Chondrocyte (in vitro differentiated cells): Measurements from ENCODE around the gene RNF38. TPM values are rescaled to one million over a fixed set of nuclear protein-coding genes. Genes with fewer than 3 reads are reported as not detected.

ENCODE experiments used
- DNase-seq: peaks from one replicate; pipeline ENCODE4 v3.0.0; 2021; ENCODE audit warnings: mixed read lengths, low spot score
- H3K27ac Mint-ChIP-seq: one replicate; pipeline ENCODE4 v1.8.0; 2021; ENCODE audit warnings: mild to moderate bottlenecking, moderate library complexity, mixed read lengths; ENCODE audit not compliant: unreplicated experiment
- H3K27me3 Mint-ChIP-seq: 2 replicates; pipeline ENCODE4 v1.8.0; 2021; ENCODE audit warnings: low read depth, mixed read lengths
- H3K36me3 Mint-ChIP-seq: 2 replicates; pipeline ENCODE4 v1.8.0; 2021; ENCODE audit warnings: low read depth, mixed read lengths
- H3K4me1 Mint-ChIP-seq: 2 replicates; pipeline ENCODE4 v1.8.0; 2021; ENCODE audit warnings: low read depth, mild to moderate bottlenecking, mixed read lengths
- H3K4me3 Mint-ChIP-seq: one replicate; pipeline ENCODE4 v1.8.0; 2021; ENCODE audit warnings: mild to moderate bottlenecking, moderate library complexity, mixed read lengths; ENCODE audit not compliant: unreplicated experiment
- H3K9me3 Mint-ChIP-seq: 2 replicates; pipeline ENCODE4 v1.8.0; 2021; ENCODE audit warnings: low read depth, mixed read lengths
- CTCF ChIP-seq: fragments of 200-600 bp; sonication (generic); IDR thresholded peaks from 2 replicates; pipeline ENCODE4 v1.5.0; 2021; ENCODE audit warnings: antibody characterized with exemption, mild to moderate bottlenecking, moderate library complexity
- total RNA-seq: library from RNA; stranded (reverse); gene quantifications from 3 replicates; pipeline ENCODE4 v1.2.1, GENCODE V29; 2021

The RNF38 gene
- total RNA-seq, 1 donor from 2014 or later, result 22.6 TPM

- Mint-ChIP-seq H3K4me1 (peaks cover 11% of the 10 kb centered on the region), H3K4me3 (no peak overlapping the region), H3K27me3 (no peaks in the 10 kb centered on the region), H3K36me3 (peaks cover 1% of the 10 kb centered on the region), H3K9me3 (no peaks in the 10 kb centered on the region), H3K27ac (no peak overlapping the region)
- DNase-seq, result no peak
- TF ChIP-seq CTCF, result no peak
These were observed 43.5 kb upstream of the RNF38 start for GRCh38 chr9:36443581-36443980.

- Mint-ChIP-seq H3K9me3 (no peaks in the 10 kb centered on the region), H3K36me3 (peaks cover 1% of the 10 kb centered on the region), H3K4me1 (peaks cover 11% of the 10 kb centered on the region), H3K27ac (no peak overlapping the region), H3K4me3 (no peak overlapping the region), H3K27me3 (no peaks in the 10 kb centered on the region)
- DNase-seq, result no peak
- no peak for TF ChIP-seq CTCF
These were observed 42.6 kb upstream of the RNF38 start for GRCh38 chr9:36442710-36443109.

DNA sequence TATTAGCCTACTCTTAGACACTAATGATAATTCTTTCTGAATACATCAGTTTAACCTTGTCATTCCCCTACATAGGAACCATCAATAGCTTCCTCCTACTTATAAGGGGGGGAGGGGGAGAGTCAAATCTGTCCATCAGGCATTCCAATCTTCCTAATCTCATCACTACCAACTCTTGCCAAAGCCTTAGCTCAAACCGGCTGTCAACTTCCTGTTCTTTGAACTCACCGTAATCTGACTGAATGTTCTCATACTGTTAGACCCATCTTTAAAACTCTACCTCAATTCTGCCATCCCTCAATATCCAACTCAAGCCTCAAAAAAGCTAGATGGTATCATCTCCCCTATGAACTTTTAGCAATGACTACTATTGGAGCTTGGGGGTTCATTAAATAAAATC, 41.9 kb upstream of the RNF38 start:
- no peaks in the 10 kb centered on the region for H3K27me3 Mint-ChIP-seq
- TF ChIP-seq CTCF, result no peak
- H3K27ac Mint-ChIP-seq, result no peak overlapping the region
- peaks cover 1% of the 10 kb centered on the region for H3K36me3 Mint-ChIP-seq
- H3K4me1 Mint-ChIP-seq, result peaks cover 14% of the 10 kb centered on the region
- DNase-seq, result no peak
- no peaks in the 10 kb centered on the region for H3K9me3 Mint-ChIP-seq
- H3K4me3 Mint-ChIP-seq, result no peak overlapping the region

GRCh38 chr9:36438536-36439236, 38.6 kb upstream of the RNF38 start:
- H3K27me3 Mint-ChIP-seq, result no peaks in the 10 kb centered on the region
- no peak overlapping the region for H3K27ac Mint-ChIP-seq
- peaks cover 1% of the 10 kb centered on the region for H3K36me3 Mint-ChIP-seq
- H3K9me3 Mint-ChIP-seq, result no peaks in the 10 kb centered on the region
- no peak for TF ChIP-seq CTCF
- no peak overlapping the region for H3K4me3 Mint-ChIP-seq
- DNase-seq, result no peak
- peaks cover 18% of the 10 kb centered on the region for H3K4me1 Mint-ChIP-seq

DNA sequence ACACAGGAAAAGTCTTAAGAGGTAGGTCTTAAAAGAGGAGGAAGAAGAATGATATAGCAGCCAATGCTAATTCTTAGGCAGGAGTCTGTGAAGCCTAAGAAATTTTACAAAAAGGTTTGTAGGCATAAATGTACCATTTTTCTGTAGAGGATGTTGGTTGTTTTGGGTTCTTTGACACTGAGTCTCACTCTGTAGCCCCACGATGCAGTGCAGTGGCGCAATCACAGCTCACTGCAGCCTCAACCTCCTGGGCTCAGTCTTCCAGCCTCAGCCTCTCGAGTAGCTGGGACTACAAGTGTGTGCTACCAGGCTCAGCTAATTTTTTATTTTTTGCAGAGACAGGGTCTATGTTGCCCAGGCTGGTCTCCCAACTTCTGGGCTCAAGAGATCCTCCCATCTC, 37.7 kb upstream of the RNF38 start:
- Mint-ChIP-seq H3K27me3 (no peaks in the 10 kb centered on the region), H3K4me3 (no peak overlapping the region), H3K4me1 (peaks cover 15% of the 10 kb centered on the region), H3K9me3 (no peaks in the 10 kb centered on the region), H3K36me3 (peaks cover 1% of the 10 kb centered on the region), H3K27ac (no peak overlapping the region)
- no peak for TF ChIP-seq CTCF
- DNase-seq, result no peak
